ENCODE measurements around the gene MTM1. TPM values are rescaled to one million over a fixed set of nuclear protein-coding genes. Genes with fewer than 3 reads are reported as not detected.

Gene MTM1
- total and polyA plus RNA-seq, 2 experiments from 2014 or later: 3.2 to 8.7 TPM

DNA sequence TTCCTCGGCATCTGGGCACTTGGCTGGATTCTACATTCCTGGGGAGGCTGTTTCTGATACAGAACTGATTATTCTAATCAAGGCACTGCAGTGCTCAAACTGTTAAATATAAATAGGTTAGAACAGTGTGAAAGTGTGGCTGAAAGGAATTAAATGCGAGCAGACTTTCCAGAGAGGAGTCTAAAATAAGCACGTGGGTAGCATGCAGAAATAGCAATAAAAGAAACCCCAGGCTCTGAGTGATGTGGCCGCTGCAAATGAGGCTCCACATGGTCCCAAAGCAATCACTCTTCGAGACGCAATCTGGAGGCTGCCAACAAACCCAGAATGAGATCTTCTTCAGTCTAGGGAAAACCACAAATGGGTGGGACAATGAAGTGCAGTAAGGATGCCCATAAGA is 30.6 kb upstream of the MTM1 start:
- Mint-ChIP-seq H3K27me3 (ENCODE audit: insufficient read depth, low read depth, poor library complexity) (no peaks in the 10 kb centered on the region), H3K9me3 (no peaks in the 10 kb centered on the region), H3K4me1 (no peaks in the 10 kb centered on the region), H3K4me3 (no peak overlapping the region), H3K27ac (no peak overlapping the region), H3K36me3 (ENCODE audit: low read depth) (no peaks in the 10 kb centered on the region)
- no peak overlapping the region for H2AFZ ChIP-seq
- no peak overlapping the region for H3K4me3 ChIP-seq
- no peak for ATAC-seq
- H3K9me2 ChIP-seq (ENCODE audit: insufficient read depth): no peaks in the 10 kb centered on the region
- H3K79me2 ChIP-seq (replicated peaks; ENCODE audit: insufficient read depth): no peaks in the 10 kb centered on the region
- no peaks in the 10 kb centered on the region for H3K36me3 ChIP-seq (ENCODE audit: insufficient read depth)
- no peak overlapping the region for H3K4me2 ChIP-seq
- H3F3A ChIP-seq (replicated peaks; ENCODE audit: low read depth): no peaks in the 10 kb centered on the region
- no peaks in the 10 kb centered on the region for H3K4me1 ChIP-seq (ENCODE audit: insufficient read depth)
- no peak overlapping the region for H3K27ac ChIP-seq (ENCODE audit: low read depth)
- no peaks in the 10 kb centered on the region for H4K20me1 ChIP-seq (replicated peaks; ENCODE audit: insufficient read depth)
- no peaks in the 10 kb centered on the region for H3K27me3 ChIP-seq (ENCODE audit: insufficient read depth)
- no peak for TF ChIP-seq STAT1 (IDR thresholded peaks at IDR 0.05; ENCODE audit: unreplicated experiment)
- no peak for TF ChIP-seq ZNF331 (CRISPR knock-in tag; IDR thresholded peaks at IDR 0.05; ENCODE audit: low read depth)
- TF ChIP-seq, protein P1, sequence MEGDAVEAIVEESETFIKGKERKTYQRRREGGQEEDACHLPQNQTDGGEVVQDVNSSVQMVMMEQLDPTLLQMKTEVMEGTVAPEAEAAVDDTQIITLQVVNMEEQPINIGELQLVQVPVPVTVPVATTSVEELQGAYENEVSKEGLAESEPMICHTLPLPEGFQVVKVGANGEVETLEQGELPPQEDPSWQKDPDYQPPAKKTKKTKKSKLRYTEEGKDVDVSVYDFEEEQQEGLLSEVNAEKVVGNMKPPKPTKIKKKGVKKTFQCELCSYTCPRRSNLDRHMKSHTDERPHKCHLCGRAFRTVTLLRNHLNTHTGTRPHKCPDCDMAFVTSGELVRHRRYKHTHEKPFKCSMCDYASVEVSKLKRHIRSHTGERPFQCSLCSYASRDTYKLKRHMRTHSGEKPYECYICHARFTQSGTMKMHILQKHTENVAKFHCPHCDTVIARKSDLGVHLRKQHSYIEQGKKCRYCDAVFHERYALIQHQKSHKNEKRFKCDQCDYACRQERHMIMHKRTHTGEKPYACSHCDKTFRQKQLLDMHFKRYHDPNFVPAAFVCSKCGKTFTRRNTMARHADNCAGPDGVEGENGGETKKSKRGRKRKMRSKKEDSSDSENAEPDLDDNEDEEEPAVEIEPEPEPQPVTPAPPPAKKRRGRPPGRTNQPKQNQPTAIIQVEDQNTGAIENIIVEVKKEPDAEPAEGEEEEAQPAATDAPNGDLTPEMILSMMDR (conservative IDR thresholded peaks at IDR 0.05; ENCODE audit: low read depth in 2 of 2): no peak
- DNase-seq (ENCODE audit: low spot score): no peak

DNA sequence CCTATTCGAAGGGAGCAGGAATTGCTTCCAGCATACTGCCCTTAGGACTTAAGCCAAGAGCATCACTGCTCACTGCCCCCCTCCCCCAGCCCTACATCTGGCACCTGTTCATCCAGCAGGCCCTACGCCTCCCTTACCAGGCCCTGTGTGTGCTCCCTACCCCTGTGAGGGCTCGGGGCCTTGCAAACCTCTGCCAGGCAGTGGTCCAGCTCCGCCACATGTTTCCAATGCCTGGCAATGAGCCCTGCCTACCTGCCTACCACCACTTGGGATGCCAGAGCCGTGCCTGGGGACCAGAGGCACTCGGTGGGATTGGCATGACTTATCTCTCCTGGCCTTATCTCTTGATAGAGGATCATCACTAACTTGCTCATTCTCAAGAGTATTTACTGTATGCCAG is 27.5 kb upstream of the MTM1 start:
- H3K79me2 ChIP-seq (replicated peaks; ENCODE audit: insufficient read depth): no peaks in the 10 kb centered on the region
- H3K36me3 ChIP-seq (ENCODE audit: insufficient read depth): no peaks in the 10 kb centered on the region
- H3K9me2 ChIP-seq (ENCODE audit: insufficient read depth): no peaks in the 10 kb centered on the region
- Mint-ChIP-seq H3K27ac (no peak overlapping the region), H3K36me3 (ENCODE audit: low read depth) (no peaks in the 10 kb centered on the region), H3K9me3 (no peaks in the 10 kb centered on the region), H3K4me1 (peaks cover 2% of the 10 kb centered on the region; the same call in 1 of the 3 replicates), H3K27me3 (ENCODE audit: insufficient read depth, low read depth, poor library complexity) (no peaks in the 10 kb centered on the region), H3K4me3 (no peak overlapping the region)
- H3K4me1 ChIP-seq (ENCODE audit: insufficient read depth): no peaks in the 10 kb centered on the region
- H2AFZ ChIP-seq: no peak overlapping the region
- H3K4me2 ChIP-seq: no peak overlapping the region
- DNase-seq (ENCODE audit: low spot score) (no peak), ATAC-seq (no peak)
- H4K20me1 ChIP-seq (replicated peaks; ENCODE audit: insufficient read depth): no peaks in the 10 kb centered on the region
- no peak overlapping the region for H3K4me3 ChIP-seq
- H3K27me3 ChIP-seq (ENCODE audit: insufficient read depth): no peaks in the 10 kb centered on the region
- no peaks in the 10 kb centered on the region for H3F3A ChIP-seq (replicated peaks; ENCODE audit: low read depth)
- H3K27ac ChIP-seq (ENCODE audit: low read depth): no peak overlapping the region
- TF ChIP-seq CREB1 (CRISPR knock-in tag; IDR thresholded peaks at IDR 0.05; ENCODE audit: low read depth): no peak
- TF ChIP-seq, protein P2, sequence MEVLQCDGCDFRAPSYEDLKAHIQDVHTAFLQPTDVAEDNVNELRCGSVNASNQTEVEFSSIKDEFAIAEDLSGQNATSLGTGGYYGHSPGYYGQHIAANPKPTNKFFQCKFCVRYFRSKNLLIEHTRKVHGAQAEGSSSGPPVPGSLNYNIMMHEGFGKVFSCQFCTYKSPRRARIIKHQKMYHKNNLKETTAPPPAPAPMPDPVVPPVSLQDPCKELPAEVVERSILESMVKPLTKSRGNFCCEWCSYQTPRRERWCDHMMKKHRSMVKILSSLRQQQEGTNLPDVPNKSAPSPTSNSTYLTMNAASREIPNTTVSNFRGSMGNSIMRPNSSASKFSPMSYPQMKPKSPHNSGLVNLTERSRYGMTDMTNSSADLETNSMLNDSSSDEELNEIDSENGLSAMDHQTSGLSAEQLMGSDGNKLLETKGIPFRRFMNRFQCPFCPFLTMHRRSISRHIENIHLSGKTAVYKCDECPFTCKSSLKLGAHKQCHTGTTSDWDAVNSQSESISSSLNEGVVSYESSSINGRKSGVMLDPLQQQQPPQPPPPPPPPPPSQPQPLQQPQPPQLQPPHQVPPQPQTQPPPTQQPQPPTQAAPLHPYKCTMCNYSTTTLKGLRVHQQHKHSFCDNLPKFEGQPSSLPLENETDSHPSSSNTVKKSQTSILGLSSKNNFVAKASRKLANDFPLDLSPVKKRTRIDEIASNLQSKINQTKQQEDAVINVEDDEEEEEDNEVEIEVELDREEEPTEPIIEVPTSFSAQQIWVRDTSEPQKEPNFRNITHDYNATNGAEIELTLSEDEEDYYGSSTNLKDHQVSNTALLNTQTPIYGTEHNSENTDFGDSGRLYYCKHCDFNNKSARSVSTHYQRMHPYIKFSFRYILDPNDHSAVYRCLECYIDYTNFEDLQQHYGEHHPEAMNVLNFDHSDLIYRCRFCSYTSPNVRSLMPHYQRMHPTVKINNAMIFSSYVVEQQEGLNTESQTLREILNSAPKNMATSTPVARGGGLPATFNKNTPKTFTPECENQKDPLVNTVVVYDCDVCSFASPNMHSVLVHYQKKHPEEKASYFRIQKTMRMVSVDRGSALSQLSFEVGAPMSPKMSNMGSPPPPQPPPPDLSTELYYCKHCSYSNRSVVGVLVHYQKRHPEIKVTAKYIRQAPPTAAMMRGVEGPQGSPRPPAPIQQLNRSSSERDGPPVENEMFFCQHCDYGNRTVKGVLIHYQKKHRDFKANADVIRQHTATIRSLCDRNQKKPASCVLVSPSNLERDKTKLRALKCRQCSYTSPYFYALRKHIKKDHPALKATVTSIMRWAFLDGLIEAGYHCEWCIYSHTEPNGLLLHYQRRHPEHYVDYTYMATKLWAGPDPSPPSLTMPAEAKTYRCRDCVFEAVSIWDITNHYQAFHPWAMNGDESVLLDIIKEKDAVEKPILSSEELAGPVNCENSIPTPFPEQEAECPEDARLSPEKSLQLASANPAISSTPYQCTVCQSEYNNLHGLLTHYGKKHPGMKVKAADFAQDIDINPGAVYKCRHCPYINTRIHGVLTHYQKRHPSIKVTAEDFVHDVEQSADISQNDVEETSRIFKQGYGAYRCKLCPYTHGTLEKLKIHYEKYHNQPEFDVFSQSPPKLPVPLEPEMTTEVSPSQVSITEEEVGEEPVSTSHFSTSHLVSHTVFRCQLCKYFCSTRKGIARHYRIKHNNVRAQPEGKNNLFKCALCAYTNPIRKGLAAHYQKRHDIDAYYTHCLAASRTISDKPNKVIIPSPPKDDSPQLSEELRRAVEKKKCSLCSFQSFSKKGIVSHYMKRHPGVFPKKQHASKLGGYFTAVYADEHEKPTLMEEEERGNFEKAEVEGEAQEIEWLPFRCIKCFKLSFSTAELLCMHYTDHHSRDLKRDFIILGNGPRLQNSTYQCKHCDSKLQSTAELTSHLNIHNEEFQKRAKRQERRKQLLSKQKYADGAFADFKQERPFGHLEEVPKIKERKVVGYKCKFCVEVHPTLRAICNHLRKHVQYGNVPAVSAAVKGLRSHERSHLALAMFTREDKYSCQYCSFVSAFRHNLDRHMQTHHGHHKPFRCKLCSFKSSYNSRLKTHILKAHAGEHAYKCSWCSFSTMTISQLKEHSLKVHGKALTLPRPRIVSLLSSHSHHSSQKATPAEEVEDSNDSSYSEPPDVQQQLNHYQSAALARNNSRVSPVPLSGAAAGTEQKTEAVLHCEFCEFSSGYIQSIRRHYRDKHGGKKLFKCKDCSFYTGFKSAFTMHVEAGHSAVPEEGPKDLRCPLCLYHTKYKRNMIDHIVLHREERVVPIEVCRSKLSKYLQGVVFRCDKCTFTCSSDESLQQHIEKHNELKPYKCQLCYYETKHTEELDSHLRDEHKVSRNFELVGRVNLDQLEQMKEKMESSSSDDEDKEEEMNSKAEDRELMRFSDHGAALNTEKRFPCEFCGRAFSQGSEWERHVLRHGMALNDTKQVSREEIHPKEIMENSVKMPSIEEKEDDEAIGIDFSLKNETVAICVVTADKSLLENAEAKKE (CRISPR knock-in tag; IDR thresholded peaks at IDR 0.05): no peak
- TF ChIP-seq EZH2phosphoT487 (IDR thresholded peaks at IDR 0.05; ENCODE audit: unreplicated experiment): no peak
- TF ChIP-seq, protein P3, sequence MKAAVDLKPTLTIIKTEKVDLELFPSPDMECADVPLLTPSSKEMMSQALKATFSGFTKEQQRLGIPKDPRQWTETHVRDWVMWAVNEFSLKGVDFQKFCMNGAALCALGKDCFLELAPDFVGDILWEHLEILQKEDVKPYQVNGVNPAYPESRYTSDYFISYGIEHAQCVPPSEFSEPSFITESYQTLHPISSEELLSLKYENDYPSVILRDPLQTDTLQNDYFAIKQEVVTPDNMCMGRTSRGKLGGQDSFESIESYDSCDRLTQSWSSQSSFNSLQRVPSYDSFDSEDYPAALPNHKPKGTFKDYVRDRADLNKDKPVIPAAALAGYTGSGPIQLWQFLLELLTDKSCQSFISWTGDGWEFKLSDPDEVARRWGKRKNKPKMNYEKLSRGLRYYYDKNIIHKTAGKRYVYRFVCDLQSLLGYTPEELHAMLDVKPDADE (IDR thresholded peaks at IDR 0.05): no peak
- TF ChIP-seq STAT1 (IDR thresholded peaks at IDR 0.05; ENCODE audit: unreplicated experiment): no peak
- TF ChIP-seq POLR2AphosphoS5 (IDR thresholded peaks at IDR 0.05; ENCODE audit: low read depth): no peak
- TF ChIP-seq JUNB (IDR thresholded peaks at IDR 0.05; ENCODE audit: unreplicated experiment): no peak
- no peak for TF ChIP-seq ZNF331 (CRISPR knock-in tag; IDR thresholded peaks at IDR 0.05; ENCODE audit: low read depth)
- TF ChIP-seq EZH2 (IDR thresholded peaks at IDR 0.05; ENCODE audit: low read depth, unreplicated experiment): no peak
- TF ChIP-seq, protein P1 (conservative IDR thresholded peaks at IDR 0.05; ENCODE audit: low read depth in 2 of 2): no peak
